ENCODE measurements around the gene DAAM2.

Gene DAAM2

DNA sequence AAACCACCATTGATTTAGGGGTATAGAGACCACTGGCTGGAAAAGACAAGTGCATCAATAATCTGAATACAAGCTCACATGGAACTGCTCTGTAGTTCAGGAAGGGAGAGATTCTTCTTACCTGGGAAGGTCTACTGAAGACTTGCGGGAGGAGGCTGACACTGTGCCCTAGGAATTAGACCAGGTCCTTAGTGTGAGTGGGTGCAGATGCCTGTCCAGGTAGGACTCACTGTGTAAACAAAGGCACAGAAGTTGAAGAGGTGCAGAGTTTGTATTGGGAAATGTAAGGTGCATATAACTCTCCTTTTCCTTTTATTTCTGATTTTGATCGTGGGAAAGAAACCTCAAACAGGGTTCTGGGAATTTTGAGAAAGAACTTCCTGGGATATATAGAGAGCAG lies 66.8 kb downstream of the DAAM2 start:
- Histone ChIP-seq H3K9ac (ENCODE audit: low read length) (no peak overlapping the region), H3K27me3 (ENCODE audit: control insufficient read depth, insufficient read depth, low read length) (no peaks in the 10 kb centered on the region), H3K4me1 (ENCODE audit: control insufficient read depth, insufficient read depth, low read length) (no peaks in the 10 kb centered on the region), H3K4me3 (ENCODE audit: low read length) (no peak overlapping the region), H3K36me3 (ENCODE audit: control insufficient read depth, insufficient read depth, low read length) (no peaks in the 10 kb centered on the region), H3K9me3 (ENCODE audit: control insufficient read depth, low read length) (no peaks in the 10 kb centered on the region)

DNA sequence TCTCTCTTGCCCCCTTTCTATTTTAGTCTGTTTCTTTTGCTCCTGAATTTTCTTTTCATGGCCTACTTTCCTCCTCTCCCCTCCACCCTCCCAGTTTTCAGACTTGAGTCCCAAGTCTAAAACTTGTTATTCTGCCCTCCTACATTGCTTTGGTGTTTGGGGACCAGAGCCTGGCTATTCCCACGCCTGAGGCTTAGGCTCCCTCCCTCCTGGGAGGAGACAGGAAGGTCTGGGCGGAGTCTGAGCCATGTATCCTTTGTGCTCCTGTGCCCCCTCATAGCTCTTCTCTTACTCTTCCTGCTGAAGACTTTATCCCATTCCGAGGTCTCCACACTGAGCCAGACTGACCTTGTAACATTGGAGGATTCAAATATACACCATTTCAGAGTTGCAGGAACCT lies 69.5 kb downstream of the DAAM2 start:
- H3K36me3 ChIP-seq (ENCODE audit: control insufficient read depth, insufficient read depth, low read length) = no peaks in the 10 kb centered on the region
- no peaks in the 10 kb centered on the region for H3K27me3 ChIP-seq (ENCODE audit: control insufficient read depth, insufficient read depth, low read length)
- H3K9ac ChIP-seq (ENCODE audit: low read length) = no peak overlapping the region
- no peaks in the 10 kb centered on the region for H3K9me3 ChIP-seq (ENCODE audit: control insufficient read depth, low read length)
- no peak overlapping the region for H3K4me3 ChIP-seq (ENCODE audit: low read length)
- no peaks in the 10 kb centered on the region for H3K4me1 ChIP-seq (ENCODE audit: control insufficient read depth, insufficient read depth, low read length)

DNA sequence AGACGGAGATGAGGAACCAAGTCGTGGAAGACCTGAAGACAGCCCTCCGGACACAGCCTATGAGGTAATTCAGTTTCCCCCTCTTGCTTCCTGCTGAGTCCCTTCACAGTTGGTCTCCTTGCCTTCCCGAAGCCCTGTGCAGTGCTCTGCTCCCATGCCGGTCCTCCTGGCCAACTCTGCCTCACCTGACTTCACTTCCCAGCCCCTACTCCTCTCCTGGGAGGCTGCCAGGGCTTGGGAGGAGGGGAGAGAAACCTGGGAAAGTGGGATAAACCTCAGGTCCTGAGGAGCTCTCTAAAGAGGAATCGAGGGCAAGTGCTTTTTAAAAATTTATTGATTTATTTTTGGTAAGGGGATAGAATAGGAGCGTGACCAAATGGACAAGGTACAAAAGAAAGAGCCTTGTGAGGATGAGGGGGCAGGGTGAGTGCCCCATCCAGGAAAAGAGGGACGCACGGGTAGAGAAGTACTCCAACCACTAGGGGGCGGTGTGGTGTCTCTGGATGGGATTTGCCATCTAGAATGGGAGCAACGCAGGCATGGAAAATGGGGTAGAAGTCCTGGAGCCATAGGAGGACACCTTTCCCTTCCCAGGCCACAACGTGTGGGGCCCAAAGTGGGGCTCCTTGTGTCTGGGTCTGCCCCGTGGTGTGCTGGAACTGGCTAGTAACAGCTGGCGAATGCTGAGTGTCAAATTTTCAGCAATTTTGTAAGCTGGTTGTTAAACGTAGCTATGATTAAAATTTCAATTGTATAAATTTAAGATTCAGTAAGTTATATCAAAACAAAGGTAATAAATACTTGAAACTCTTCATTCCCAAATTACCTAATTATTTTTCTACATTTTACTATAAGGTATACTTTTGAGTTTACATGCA lies 73.1 kb downstream of the DAAM2 start:
- Histone ChIP-seq H3K36me3 (ENCODE audit: control insufficient read depth, insufficient read depth, low read length) (no peaks in the 10 kb centered on the region), H3K27me3 (ENCODE audit: control insufficient read depth, insufficient read depth, low read length) (no peaks in the 10 kb centered on the region), H3K9ac (ENCODE audit: low read length) (no peak overlapping the region), H3K9me3 (ENCODE audit: control insufficient read depth, low read length) (no peaks in the 10 kb centered on the region), H3K4me3 (ENCODE audit: low read length) (no peak overlapping the region), H3K4me1 (ENCODE audit: control insufficient read depth, insufficient read depth, low read length) (no peaks in the 10 kb centered on the region)

DNA sequence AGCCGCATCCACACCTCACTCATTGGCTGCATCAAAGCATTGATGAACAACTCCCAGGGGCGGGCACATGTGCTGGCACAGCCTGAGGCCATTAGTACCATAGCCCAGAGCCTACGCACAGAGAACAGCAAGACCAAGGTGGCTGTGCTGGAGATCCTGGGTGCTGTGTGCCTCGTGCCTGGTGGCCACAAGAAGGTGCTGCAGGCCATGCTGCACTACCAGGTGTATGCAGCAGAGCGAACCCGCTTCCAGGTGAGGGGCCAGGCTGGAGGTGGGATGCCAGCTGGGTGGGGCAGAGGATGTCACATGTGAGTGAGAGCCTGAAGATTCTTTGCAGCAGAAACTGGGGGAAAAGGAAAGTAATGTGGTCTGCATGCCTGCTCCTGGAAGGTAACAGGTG lies 75.4 kb downstream of the DAAM2 start:
- no peak overlapping the region for H3K9ac ChIP-seq (ENCODE audit: low read length)
- H3K4me3 ChIP-seq (ENCODE audit: low read length) = no peak overlapping the region
- H3K27me3 ChIP-seq (ENCODE audit: control insufficient read depth, insufficient read depth, low read length) = no peaks in the 10 kb centered on the region
- H3K4me1 ChIP-seq (ENCODE audit: control insufficient read depth, insufficient read depth, low read length) = no peaks in the 10 kb centered on the region
- no peaks in the 10 kb centered on the region for H3K36me3 ChIP-seq (ENCODE audit: control insufficient read depth, insufficient read depth, low read length)
- H3K9me3 ChIP-seq (ENCODE audit: control insufficient read depth, low read length) = no peaks in the 10 kb centered on the region

DNA sequence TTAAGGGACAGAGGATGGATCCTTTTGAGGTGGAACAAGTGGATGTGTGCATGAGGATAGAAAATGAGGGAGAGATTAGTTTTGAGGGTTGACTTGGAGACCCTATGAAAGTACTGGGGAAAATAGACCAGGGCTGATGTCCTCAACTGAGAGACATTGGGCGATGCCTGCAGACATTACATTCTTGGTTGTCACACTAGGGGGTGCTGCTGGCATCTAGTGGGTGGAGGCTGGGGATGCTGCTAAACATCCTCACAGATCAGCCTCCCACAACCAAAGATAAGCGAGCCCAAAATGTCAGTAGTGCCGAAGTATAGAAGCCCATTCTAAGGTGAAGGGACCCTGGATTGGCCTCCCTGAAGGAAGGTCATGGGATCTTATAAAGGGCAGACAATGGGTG lies 78.8 kb downstream of the DAAM2 start:
- Histone ChIP-seq H3K27me3 (ENCODE audit: control insufficient read depth, insufficient read depth, low read length) (no peaks in the 10 kb centered on the region), H3K4me3 (ENCODE audit: low read length) (no peak overlapping the region), H3K9me3 (ENCODE audit: control insufficient read depth, low read length) (no peaks in the 10 kb centered on the region), H3K36me3 (ENCODE audit: control insufficient read depth, insufficient read depth, low read length) (no peaks in the 10 kb centered on the region), H3K9ac (ENCODE audit: low read length) (no peak overlapping the region), H3K4me1 (ENCODE audit: control insufficient read depth, insufficient read depth, low read length) (no peaks in the 10 kb centered on the region)

DNA sequence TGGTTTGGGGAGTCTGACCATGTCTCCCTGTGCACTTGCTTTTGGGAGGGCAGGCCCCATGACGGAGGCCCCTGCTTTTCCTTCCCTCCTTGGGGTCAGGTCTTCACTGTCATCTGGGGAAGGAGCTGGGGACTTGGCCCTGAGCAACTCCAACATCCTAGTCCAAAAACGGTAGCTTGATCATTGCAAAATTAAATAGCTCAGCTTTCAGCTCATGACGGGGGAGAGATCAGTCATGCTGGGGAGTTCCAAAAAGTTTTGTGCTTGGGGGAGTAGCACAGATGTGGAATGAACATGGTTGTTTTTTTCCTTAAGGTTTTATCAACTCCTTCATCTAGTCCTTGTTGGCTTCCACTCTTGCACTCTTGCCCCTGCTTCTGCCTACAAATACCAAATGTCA lies 81.3 kb downstream of the DAAM2 start:
- Histone ChIP-seq H3K27me3 (ENCODE audit: control insufficient read depth, insufficient read depth, low read length) (no peaks in the 10 kb centered on the region), H3K4me1 (ENCODE audit: control insufficient read depth, insufficient read depth, low read length) (no peaks in the 10 kb centered on the region), H3K9me3 (ENCODE audit: control insufficient read depth, low read length) (no peaks in the 10 kb centered on the region), H3K4me3 (ENCODE audit: low read length) (no peak overlapping the region), H3K9ac (ENCODE audit: low read length) (no peak overlapping the region), H3K36me3 (ENCODE audit: control insufficient read depth, insufficient read depth, low read length) (no peaks in the 10 kb centered on the region)

DNA sequence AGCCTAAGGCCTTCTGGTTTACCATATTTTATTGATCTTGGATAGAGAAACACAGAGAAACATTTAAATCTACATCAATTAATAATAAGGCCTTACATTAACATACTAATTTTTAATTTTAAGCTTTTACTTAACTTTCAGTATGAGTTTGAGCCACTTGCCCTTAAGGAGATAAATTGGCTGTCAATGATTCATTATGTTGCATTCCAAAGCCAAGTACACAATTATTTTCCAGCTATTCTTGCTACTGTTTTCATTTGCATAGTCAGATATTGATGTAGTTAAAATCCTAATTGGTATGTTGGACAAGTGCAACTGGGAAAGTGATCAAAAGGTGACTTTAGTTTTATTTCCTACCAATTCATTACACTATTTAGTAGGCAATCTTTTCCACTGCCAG lies 83.9 kb downstream of the DAAM2 start:
- H3K36me3 ChIP-seq (ENCODE audit: control insufficient read depth, insufficient read depth, low read length) = no peaks in the 10 kb centered on the region
- H3K9me3 ChIP-seq (ENCODE audit: control insufficient read depth, low read length) = no peaks in the 10 kb centered on the region
- no peak overlapping the region for H3K4me3 ChIP-seq (ENCODE audit: low read length)

DNA sequence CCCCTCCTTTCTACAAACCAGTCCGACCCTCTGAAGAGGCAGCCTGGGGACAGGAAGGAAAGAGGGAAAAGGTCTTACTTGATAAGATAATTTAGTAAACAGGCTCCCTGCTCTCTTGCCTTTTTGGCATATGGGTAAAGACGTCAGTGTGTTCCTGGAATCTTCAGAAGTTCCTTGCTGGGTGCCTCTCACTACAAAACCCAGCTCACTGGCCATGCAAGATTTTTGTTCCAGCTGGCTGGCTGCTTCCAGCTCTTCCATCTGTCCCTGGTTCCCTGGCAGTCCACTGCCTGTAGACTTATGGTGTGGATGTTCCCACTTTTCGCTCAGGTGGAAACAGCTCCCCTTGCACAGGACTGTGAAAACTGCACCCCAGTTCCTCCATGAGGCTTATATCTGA lies 84.7 kb downstream of the DAAM2 start:
- Histone ChIP-seq H3K36me3 (ENCODE audit: control insufficient read depth, insufficient read depth, low read length) (no peaks in the 10 kb centered on the region), H3K9me3 (ENCODE audit: control insufficient read depth, low read length) (no peaks in the 10 kb centered on the region), H3K27me3 (ENCODE audit: control insufficient read depth, insufficient read depth, low read length) (no peaks in the 10 kb centered on the region), H3K4me3 (ENCODE audit: low read length) (no peak overlapping the region), H3K4me1 (ENCODE audit: control insufficient read depth, insufficient read depth, low read length) (no peaks in the 10 kb centered on the region), H3K9ac (ENCODE audit: low read length) (no peak overlapping the region)

More for the DNA sequence above, 83.9 kb downstream of the DAAM2 start:
- Histone ChIP-seq H3K27me3 (ENCODE audit: control insufficient read depth, insufficient read depth, low read length) (no peaks in the 10 kb centered on the region), H3K4me1 (ENCODE audit: control insufficient read depth, insufficient read depth, low read length) (no peaks in the 10 kb centered on the region), H3K9ac (ENCODE audit: low read length) (no peak overlapping the region)

DNA sequence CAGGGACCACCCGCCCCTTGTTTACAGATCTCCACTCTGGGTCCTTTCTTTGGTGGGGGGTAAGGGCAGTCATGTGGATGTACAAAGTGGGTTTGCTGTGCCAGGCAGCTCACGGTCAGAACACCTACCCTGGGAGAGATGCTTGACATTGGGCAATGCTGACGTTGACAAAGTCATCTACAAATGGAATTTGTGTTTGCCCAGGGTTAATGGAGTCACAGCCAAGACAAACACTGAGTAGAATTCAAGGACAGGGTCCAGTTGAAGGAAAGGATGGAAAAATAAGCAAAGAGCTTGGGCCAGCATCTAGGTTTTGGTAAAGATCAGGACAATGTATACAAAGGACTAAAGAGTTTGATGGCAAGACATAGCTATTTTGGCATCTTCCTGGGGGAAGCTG lies 87.4 kb downstream of the DAAM2 start:
- H3K27me3 ChIP-seq (ENCODE audit: control insufficient read depth, insufficient read depth, low read length) = no peaks in the 10 kb centered on the region
- no peak overlapping the region for H3K4me3 ChIP-seq (ENCODE audit: low read length)
- no peaks in the 10 kb centered on the region for H3K9me3 ChIP-seq (ENCODE audit: control insufficient read depth, low read length)
- no peak overlapping the region for H3K9ac ChIP-seq (ENCODE audit: low read length)
- peaks cover 5% of the 10 kb centered on the region for H3K4me1 ChIP-seq (ENCODE audit: control insufficient read depth, insufficient read depth, low read length)
- no peaks in the 10 kb centered on the region for H3K36me3 ChIP-seq (ENCODE audit: control insufficient read depth, insufficient read depth, low read length)

DNA sequence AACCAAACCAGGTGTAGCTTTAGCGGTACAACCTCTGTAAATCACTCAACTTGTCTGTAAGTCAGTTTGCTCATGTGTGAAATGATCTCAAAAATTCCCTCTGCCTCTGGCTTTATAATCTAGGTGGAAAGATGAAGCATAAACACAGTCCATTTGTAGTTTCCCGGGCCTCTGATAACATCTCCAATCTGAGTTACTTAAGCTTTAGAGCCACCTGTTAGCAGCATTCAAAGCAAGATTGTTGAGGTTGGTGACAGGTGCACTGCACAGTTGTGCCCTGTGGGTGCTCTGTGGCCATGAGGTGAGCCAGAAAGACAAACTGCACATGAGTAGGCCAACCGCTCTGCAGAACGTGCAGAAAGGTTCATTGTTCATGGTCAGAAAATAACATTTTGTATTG lies 88.4 kb downstream of the DAAM2 start:
- Histone ChIP-seq H3K27me3 (ENCODE audit: control insufficient read depth, insufficient read depth, low read length) (no peaks in the 10 kb centered on the region), H3K9ac (ENCODE audit: low read length) (no peak overlapping the region), H3K36me3 (ENCODE audit: control insufficient read depth, insufficient read depth, low read length) (no peaks in the 10 kb centered on the region), H3K4me1 (ENCODE audit: control insufficient read depth, insufficient read depth, low read length) (peaks cover 5% of the 10 kb centered on the region), H3K9me3 (ENCODE audit: control insufficient read depth, low read length) (no peaks in the 10 kb centered on the region), H3K4me3 (ENCODE audit: low read length) (no peak overlapping the region)

DNA sequence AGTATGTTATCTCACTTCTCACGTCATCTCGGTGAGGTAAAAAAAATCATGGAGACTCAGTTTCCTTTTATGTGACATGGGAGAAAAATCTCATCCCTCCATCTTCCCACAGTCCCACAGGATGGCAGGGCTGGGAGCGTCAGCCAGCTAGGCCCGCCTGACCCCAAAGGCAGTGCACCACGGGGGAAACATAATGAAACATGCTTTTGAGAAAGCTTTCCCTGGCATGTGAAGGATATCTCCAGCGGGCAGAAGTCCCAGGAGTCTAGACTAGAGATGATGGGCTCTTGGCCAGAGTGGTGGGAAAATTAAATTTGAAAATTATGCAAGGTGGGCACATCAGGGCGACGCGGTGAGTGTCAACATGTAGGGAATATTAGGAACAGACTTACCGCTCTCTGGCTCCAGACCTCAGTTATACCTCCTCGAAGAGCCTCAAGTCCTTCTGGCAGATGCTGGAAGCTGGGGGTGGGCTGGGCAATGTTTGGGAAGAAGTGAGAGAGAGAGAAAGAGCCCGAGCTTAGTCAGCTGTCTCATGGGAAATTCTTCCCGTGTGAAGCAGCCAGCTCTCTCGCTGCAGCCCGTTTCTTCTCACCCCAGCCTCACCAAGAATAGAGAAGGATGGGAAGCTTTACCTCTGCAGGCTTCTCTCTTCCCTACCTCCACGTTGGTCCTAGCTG lies 89.8 kb downstream of the DAAM2 start:
- Histone ChIP-seq H3K36me3 (ENCODE audit: control insufficient read depth, insufficient read depth, low read length) (no peaks in the 10 kb centered on the region), H3K4me3 (ENCODE audit: low read length) (no peak overlapping the region), H3K4me1 (ENCODE audit: control insufficient read depth, insufficient read depth, low read length) (peaks cover 5% of the 10 kb centered on the region), H3K27me3 (ENCODE audit: control insufficient read depth, insufficient read depth, low read length) (peaks cover 4% of the 10 kb centered on the region), H3K9ac (ENCODE audit: low read length) (no peak overlapping the region), H3K9me3 (ENCODE audit: control insufficient read depth, low read length) (no peaks in the 10 kb centered on the region)

DNA sequence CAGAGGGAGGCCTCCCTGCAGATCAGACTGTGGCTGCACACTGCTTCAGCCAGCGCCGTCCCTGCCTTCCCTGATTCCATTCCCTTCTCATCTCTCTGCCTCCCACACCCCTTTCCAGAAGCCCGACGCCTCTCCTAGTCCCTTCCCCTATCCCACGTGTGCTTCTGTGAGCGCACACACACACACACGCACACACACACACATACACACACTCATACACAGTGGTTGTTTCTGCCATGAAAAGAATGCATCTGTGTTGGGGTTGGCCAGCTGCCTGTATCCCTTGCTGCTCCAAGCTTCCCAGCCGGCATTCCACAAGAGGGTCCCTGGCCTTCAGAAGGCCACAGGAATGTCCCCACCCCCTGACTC lies 90.3 kb downstream of the DAAM2 start:
- Histone ChIP-seq H3K36me3 (ENCODE audit: control insufficient read depth, insufficient read depth, low read length) (no peaks in the 10 kb centered on the region), H3K4me3 (ENCODE audit: low read length) (no peak overlapping the region), H3K9me3 (ENCODE audit: control insufficient read depth, low read length) (no peaks in the 10 kb centered on the region), H3K27me3 (ENCODE audit: control insufficient read depth, insufficient read depth, low read length) (peaks cover 4% of the 10 kb centered on the region), H3K4me1 (ENCODE audit: control insufficient read depth, insufficient read depth, low read length) (peaks cover 5% of the 10 kb centered on the region), H3K9ac (ENCODE audit: low read length) (no peak overlapping the region)
